Forelimb muscle (tissue), 1 donor: ENCODE data around the gene ACAD8. TPM values are rescaled to one million over a fixed set of nuclear protein-coding genes. Genes with fewer than 3 reads are reported as not detected.

Experiments used
- DNase-seq: peaks from one replicate; pipeline ENCODE4 v3.0.0-alpha.2; 2013; ENCODE audit warnings: low read depth
- polyA plus RNA-seq: library from polyadenylated mRNA; unstranded; fragments of 120-200 nt; gene quantifications from one replicate; pipeline ENCODE4 v1.2.1, GENCODE V29; 2013; ENCODE audit not compliant: insufficient read length

The ACAD8 gene
- 21.9 TPM for polyA plus RNA-seq

GRCh38 chr11:134253188-134253993 lies at the start of gene ACAD8, which contains the start of gene THYN1:
TSS of gene ACAD8 (plus strand) at chr11:134253568. CDS start at chr11:134253601, 33 bp downstream.
TSS of gene THYN1 (minus strand) at chr11:134253352. CDS start at chr11:134252882, 470 bp downstream.
- peak; percentile 83 for DNase-seq

DNA sequence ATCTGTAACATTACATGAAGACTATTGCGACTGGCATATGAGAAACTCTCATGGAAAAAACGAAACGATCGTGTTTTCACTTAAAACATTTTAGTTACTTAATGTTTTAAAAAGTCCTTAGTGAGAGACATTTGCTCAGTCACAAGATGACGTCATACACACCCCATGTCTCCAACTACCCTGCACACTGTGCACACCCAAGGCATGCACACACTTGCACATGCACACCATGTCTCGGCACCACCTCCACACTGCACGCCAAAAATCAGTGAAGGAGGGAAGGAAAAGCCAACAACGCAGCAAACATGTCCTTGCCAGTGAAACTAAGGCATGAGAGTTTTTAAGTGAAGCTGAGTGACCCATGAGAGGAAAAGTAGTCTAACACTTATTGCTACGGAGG lies 47.6 kb upstream of the ACAD8 start:
- DNase-seq: no peak

- DNase-seq: no peak
These were observed 47.2 kb upstream of the ACAD8 start for GRCh38 chr11:134206185-134206584.

GRCh38 chr11:134207538-134208239 lies 45.7 kb upstream of the ACAD8 start:
- no peak for DNase-seq

DNA sequence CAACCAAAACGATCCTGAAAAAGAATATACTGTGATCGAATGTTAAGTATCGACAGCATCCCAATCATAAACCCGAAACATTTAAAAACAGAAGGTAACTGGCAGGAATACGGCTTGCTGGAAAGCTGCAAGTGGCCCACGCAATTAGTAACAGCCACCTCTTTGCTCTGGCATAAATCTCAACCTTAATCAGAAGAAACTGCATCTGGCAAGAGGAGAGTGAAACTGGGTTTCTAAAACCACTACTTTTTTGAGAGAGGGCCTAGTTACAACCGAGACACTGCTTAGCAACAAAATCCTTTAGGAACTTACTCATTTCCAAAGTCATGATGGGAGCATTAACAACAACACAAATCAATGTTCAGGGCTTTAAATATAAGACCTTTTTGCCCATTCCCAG lies 37.5 kb upstream of the ACAD8 start:
- DNase-seq: no peak

GRCh38 chr11:134216816-134217215 lies 36.6 kb upstream of the ACAD8 start:
- no peak for DNase-seq

GRCh38 chr11:134223121-134223520 lies 30.2 kb upstream of the ACAD8 start:
- no peak for DNase-seq

DNA sequence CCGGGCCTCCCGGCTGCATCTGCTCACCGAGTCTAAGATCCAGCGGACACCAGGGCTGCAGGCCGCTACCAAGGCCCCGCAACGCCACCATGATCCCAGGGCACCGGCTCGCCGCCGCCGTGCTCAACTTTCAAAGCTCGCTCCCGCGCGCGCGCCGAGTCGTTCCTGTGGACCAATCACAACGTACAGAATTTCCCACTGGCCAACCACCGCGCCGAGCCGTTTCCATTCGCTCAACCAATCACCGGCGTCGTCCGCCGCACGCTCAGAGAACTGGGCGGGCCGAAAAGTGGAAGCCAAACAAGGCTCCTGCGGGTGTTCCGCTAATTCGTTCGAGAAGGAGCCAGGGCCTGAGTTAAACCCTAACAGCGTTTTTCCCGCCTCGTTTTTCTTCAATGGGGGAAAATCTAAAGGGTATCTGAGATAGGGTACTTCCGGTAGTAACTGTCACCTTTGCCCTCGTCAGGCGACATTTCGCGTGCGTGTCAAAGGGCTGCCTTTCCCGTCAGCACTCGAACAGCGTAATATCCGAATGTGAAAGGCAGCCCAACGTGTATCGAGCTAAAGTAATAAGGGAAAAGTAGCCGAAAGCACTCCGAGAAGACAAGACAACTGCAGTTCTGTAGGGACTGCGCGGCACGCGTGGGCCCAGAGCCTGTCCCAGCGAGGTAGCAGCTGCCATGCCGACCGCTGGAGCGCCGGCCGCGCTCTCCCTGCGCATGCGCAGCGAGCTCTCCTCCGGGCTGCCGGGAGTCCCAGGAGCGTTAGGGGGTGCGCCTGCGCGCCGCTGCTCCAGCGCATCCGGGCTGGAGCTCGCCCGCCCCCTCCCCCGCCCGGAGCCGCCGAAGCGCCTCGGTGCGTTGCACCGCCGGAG lies 29.3 kb upstream of the ACAD8 start, which contains the start of the genes NCAPD3 and VPS26B:
TSS of gene NCAPD3 (minus strand) at position 132 of the 874 bp plus-strand sequence. CDS start at position 91, 41 bp downstream.
TSS of gene VPS26B (plus strand) at position 836 of the 874 bp plus-strand sequence. CDS start 452 bp downstream, outside the sequence.
- peak; percentile 93 for DNase-seq

DNA sequence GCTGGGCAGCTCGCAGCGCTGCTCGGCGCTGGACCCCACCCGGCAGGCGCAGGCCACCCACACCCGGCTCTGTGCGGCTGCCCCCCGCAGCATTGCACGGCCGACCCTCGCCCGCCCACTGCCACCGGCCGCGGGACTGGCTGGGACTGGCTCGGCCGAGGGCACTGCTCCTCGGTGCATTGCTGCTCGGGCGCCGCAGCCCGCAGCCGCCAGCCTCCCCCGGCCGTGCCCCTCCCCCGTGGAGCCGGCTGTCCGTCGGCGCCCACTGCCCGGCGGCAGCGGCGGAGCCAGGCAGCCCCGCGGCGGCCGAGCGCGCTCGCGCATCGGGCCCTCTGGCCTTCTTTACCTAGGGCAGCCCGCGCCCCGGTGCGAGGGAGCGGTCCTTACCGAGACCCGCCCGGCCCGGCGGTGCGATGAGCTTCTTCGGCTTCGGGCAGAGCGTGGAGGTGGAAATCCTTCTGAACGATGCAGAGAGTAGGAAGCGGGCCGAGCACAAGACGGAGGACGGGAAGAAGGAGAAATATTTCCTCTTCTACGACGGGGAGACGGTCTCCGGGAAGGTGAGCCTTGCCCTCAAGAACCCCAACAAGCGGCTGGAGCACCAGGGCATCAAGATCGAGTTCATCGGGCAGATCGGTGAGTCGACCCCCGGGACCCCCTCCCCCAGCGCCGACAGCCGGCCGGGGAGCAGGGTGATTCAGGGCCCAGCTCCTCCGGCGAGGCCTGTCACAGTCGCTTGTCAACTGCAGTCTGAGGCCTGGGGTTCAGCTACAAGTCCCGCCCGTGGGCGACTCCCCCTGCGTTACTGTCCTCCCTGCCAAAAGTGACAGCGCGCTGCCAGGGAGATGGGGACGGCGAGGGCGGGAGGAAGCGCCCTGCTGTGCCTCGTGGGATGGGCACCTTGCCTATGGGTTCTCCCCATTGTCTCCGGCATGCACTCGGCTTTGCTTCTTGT lies 28.4 kb upstream of the ACAD8 start:
- DNase-seq: no peak

GRCh38 chr11:134226806-134227325 lies 26.5 kb upstream of the ACAD8 start:
- DNase-seq: no peak

DNA sequence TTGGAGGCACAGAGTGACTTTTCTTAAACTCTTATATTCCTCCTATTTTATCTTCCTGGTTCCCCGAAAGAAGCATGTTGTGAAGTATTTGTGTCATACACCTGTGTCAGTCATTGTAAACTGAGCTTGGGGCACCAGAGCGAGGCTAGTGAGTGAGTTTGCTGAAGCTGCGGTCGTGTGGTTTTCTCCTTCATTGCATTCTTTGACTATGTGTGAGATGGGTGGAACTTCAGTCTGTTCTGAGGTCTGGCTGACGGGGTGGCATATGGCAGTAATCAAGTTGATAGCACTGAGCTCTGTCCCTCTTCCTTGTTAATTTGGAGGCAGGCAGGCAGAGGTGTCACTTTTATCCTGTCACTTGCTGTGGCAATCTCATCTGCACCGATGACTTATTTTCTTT lies 24.7 kb upstream of the ACAD8 start:
- DNase-seq: no peak

GRCh38 chr11:134229126-134229790 lies 24.1 kb upstream of the ACAD8 start:
- no peak for DNase-seq

DNA sequence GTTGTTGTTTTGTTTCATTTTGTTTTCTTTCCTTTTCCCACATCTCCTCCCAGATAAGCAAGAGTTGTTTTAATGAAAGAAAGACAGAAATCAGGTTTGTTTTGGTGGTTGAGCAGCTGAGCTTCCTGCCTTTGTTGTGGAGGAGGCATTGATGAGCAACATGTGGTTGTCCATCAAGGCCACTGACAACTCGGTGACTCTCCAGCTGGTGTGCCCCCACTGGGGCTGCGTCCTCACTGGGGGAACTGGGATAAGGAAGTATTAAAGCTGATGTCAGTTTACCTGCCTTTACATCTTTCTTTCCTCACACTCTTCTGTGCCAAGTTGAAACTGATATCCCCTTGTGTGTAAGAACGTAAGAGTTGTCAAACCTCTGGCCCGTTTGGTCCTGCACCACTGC lies 23.0 kb upstream of the ACAD8 start:
- no peak for DNase-seq

GRCh38 chr11:134231958-134232659 lies 21.3 kb upstream of the ACAD8 start:
- no peak for DNase-seq

DNA sequence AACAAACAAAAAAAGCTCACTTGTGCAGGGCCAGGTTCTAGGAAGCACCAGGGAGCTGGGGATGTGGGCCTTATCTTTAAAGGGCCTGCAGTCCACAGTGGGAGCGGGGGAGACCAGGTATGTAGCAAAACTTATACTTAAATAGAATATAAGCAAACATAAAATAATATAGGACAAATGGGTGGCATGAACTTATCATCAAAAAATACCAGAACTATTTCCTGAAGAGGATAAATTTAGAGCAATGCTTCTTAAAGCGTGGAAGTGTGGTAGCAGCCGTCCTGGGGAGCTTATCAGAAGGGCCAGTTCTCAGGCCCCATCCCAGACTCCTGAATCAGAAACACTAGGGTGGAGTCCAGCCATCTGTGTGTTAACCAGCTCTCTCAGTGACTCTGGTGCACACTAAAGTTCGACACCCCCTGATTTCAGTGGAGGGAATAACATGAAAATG lies 19.6 kb upstream of the ACAD8 start:
- no peak for DNase-seq

GRCh38 chr11:134235399-134235798 lies 18.0 kb upstream of the ACAD8 start:
- DNase-seq: no peak

DNA sequence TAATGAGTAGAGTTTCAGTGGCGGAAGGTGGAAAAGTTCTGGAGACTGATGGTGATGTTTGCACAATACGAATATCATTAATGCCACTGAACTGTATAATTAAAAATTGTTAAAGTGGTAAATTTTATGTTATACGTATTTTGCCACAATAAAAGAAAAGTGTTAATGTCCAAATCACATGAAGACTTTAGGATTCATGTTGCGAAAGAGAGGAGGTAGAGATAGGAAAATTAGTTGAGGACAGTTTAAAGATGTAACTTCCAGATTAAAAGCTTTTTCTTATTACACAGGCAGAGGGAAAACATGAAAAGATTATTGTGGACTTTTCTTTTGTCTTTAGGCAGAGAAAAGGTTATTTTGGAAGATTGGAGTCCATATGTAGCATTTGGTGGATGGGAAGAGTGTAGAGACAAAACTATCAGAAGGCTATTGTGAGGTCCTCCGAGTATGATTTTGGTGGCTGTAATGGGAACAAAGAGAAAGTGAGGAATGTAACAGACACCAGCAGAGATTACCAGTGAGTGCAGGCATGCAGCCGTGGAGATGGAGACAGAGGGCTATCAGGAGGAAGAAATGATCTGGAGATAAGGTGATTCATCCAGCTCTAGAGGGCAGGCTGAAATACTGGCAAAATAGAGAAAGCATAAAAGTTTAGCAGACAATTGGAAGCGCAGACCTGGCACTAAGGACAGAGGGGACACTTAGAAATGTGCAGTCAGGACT lies 16.4 kb upstream of the ACAD8 start:
- DNase-seq: no peak

GRCh38 chr11:134237557-134237922 lies 15.8 kb upstream of the ACAD8 start:
- DNase-seq: no peak
